NCI-H748 (cell line): ENCODE measurements around the gene CHST11.

Source experiments
- DNase-seq: peaks from one replicate; lab custom pipeline; 2025; ENCODE audit not compliant: unreplicated experiment; lab: John Stamatoyannopoulos, UW

Gene CHST11

GRCh38 chr12:104480012-104480411 is 23.3 kb downstream of the CHST11 start:
- no peak for DNase-seq

DNA sequence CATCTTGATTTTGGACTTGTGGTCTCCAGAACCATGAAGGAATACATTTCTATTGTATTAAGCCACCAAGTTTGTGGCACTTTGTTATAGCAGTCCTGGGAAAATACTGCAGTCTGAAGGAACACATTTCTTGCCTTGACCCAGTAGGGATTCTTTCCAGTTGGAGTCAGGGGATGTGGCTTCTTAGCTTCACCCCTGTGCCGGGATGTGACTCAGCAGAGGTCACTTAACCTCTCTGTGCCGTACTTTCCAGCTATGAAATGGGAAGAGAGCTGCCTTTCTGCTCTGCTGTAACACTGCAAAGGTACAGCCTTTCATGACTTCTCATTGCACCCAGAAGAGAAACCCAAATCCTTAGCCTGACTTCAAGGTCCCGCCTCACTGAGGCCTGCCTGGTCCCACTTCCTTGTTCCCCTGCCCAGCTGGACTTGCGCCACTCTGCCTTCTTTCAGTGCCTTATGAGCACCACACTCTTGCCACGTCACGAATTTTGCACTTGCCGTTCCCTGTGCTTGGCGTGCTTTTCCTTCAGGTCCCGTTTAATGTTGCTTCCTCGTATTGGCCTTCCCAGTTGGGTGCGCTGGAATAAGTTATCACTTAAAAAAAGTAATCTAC is 24.2 kb downstream of the CHST11 start:
- no peak for DNase-seq

GRCh38 chr12:104482113-104482512 is 25.4 kb downstream of the CHST11 start:
- DNase-seq, result no peak

DNA sequence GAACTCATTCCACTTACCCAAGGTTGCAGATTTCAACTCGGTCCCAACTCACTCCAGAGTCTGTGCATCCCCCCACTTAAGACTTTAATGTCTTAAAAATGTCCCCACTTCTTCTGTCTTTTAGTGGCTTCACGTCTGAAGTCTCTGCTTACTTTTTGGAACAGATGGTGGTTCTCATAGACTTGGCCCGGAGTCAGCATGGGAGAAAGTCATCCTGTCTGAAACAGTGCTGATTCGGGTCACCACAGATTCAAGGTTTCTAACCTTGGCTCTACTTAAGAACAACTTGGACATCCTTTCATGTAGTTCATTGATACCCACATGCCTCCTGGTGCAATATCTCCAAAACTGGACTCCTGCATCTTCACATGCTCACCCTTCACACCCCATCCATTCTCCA is 26.0 kb downstream of the CHST11 start:
- no peak for DNase-seq

DNA sequence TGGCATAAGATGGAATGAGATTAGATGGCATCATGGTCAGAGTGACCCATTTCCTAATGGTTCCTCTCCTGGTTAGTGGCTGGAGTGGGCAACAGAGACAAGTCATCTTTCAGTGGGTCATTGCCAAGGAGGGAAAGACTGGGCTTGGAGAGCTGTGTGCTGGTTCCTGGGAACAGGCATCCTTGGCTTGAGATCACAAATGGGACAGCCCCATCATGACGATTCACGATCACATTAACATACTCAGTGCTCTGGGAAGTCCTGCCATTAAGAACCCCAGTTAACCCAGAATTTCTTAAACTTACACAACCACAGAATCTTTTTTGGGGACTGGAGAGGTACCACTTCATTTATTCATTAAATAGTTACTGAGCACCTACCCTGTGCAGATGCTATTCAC is 27.3 kb downstream of the CHST11 start:
- DNase-seq, result no peak

GRCh38 chr12:104485651-104486362 is 29.1 kb downstream of the CHST11 start:
- DNase-seq, result no peak

- no peak for DNase-seq
Measured at GRCh38 chr12:104486363-104486750, 29.6 kb downstream of the CHST11 start.

- no peak for DNase-seq
Measured at GRCh38 chr12:104486943-104487819, 30.4 kb downstream of the CHST11 start.

DNA sequence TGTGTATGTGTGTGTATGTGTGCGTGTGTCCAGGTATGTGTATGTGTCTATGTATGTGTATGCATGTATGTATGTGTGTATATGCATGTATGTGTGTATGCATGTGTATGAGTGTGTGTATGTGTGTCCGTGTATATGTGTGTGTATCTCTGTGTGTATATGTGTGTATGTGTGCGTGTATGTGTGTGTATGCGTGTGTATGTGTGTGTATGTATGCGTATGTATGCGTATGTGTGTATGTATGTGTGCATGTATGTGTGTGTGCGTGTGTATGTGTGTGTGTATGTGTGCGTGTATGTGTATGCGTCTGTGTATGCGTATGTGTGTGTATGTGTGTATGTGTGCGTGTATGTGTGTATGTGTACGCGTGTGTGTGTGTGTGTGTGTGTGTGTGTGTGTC is 31.6 kb downstream of the CHST11 start:
- DNase-seq, result no peak

- DNase-seq, result no peak
Measured at GRCh38 chr12:104490186-104490585, 33.4 kb downstream of the CHST11 start.

GRCh38 chr12:104490850-104491249 is 34.1 kb downstream of the CHST11 start:
- DNase-seq, result peak; percentile 53

DNA sequence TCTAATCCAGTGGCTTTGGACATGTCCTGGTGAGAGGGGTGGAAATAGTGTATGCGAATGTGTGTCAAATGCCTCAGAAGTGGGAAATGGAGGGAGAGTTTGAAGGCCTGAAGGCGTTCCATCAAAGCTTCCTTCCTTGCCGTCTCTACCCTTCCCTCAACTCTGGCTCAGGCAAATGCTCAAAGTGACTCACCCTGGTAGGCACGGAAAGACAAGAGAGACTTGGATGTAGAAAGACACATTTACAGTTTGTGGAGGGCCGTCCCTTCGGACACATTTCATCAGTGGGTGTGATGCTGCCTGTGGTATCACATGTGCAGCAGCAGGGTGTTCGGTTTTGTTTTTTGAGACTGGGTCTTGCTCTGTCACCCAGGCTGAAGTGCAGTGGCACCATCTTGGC is 36.7 kb downstream of the CHST11 start:
- no peak for DNase-seq

DNA sequence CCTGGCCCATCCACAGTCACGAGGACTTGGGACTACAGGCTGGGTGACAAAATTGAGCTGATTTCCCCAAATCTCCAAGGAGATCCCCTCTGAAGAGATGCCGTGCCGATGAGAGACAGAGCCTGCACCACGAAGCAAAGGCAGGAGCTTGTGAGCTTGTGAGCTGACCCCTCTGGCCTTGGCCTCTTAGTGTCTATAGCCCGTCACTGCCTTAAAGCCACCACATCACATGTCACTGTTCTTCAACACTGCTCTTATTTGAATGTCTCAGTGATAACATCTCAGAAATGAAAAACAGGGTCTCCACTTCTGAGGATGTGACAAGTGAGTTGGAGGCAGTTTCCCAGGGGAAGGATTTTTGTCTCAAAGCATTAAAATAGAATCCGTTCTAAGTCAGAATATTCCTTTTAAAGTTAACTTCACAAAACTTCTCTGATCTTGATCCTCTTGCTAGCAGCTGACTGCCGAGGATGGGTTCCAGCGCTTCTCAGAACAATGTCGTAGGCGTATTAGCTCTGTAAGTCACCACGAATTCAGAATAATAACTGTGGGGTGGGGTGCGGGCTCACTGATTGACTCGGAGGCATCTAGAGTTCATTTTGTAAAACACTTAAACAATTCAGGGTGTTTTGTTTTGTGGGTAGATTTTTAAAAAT is 37.5 kb downstream of the CHST11 start:
- DNase-seq, result no peak

DNA sequence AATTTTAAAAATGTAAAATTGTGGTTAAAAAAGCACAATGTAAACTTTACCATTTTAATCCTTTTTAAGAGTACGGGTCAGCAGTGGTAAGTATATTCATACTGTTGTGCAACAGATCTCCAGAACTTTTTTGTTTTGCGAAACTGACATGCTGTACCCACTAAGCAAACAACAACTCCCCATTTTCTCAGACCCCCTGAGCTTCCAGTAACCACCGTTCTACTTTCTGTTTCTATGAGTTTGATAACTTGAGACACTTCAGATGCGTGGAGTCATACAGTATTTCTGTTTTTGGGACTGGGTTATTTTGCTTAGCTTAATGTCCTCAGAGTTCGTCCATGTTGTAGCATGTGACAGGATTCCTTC is 38.0 kb downstream of the CHST11 start:
- no peak for DNase-seq

- DNase-seq, result no peak
Measured at GRCh38 chr12:104495786-104496185, 39.0 kb downstream of the CHST11 start.

DNA sequence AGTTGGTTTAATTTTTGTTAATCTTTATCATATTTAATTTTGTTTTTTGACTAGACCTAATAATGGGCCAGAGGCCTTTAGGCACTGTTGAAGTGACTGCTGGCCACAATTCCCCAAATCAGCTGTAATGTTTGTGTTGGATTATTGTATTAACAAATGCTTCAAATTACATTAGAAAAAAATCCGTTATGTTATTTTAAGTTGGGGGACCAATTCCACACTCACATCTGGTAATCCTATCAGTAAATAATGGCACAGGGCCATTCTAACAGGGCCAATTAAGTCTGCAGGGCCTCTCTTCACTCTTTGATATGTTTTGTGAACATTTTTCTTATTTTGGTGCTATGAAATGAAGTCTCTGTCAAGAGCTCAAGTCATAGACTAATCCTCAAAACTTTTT is 39.6 kb downstream of the CHST11 start:
- no peak for DNase-seq

- DNase-seq, result no peak
Measured at GRCh38 chr12:104498211-104498801, 41.6 kb downstream of the CHST11 start.

- DNase-seq, result no peak
Measured at GRCh38 chr12:104499668-104500332, 43.1 kb downstream of the CHST11 start.

GRCh38 chr12:104501115-104501514 is 44.4 kb downstream of the CHST11 start:
- DNase-seq, result no peak

DNA sequence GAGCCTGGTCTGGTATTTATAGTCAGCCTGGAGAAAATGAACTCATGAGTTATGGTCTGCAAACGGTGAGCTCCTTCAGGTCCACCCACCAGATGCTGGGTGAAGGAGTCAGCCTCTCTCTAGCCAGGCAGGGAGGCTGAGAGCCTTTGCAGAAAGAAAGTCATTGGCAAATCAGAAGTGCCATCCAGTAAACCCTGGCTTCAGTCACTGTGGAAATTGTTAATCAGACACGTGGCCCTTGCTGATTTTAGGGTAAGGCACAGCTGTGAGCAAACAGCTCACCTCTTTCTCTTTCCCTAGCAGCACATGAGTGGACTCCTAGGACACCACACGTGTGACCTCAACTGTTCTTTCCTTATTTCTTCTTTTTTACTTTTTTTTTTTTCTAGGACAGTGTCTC is 44.9 kb downstream of the CHST11 start:
- no peak for DNase-seq

GRCh38 chr12:104502217-104502616 is 45.5 kb downstream of the CHST11 start:
- no peak for DNase-seq
